HCT116 (cell line): ENCODE measurements around the gene SLC44A5. TPM values are rescaled to one million over a fixed set of nuclear protein-coding genes. Genes with fewer than 3 reads are reported as not detected.

Experiments
- ATAC-seq: fragments of 200-7000 bp; cut with Tn5 transposase; 2 replicates; pipeline ENCODE4 v1.9.1; 2020; ENCODE audit warnings: mild to moderate bottlenecking, moderate library complexity
- BruUV-seq: library from RNA; stranded (reverse); fragments of 400-500 nt; replicated peaks from 2 replicates; lab custom pipeline; 2021; lab: Mats Ljungman, UMichigan
- CTCF ChIA-PET: fragments of 300-600 bp; sonication (Branson Sonifier 250); formaldehyde crosslinking; loops from one replicate; lab custom pipeline; 2021; ENCODE audit warnings: antibody characterized with exemption; lab: Charles Lee
- POLR2A ChIA-PET: fragments of 300-600, 350-600 bp; sonication (Branson Sonifier 250); formaldehyde crosslinking; loops from one replicate; lab custom pipeline; 2021; ENCODE audit warnings: antibody characterized with exemption; lab: Charles Lee
- RAD21 ChIA-PET, 2 experiments: fragments of 300-600 bp; sonication (Branson Sonifier 250); formaldehyde crosslinking; loops; one replicate each; lab custom pipeline; 2023; ENCODE audit warnings: low total read pairs in 2 of 2; ENCODE audit not compliant: uncharacterized antibody in 2 of 2, unreplicated experiment in 2 of 2, low non-redundant PET in 1 of 2; lab: Charles Lee
- DNase-seq: peaks from one replicate; pipeline ENCODE4 v3.0.0-alpha.2; 2010; ENCODE audit warnings: low read depth, low spot score
- H2AFZ ChIP-seq: fragments of 200-600 bp; shearing (Covaris generic), sonication (generic); 2 replicates; pipeline ENCODE4 v1.6.1; 2017; ENCODE audit warnings: low read depth, mixed run types, mixed read lengths, antibody characterized with exemption, low read length; ENCODE audit not compliant: poor library complexity, severe bottlenecking
- H3K27ac ChIP-seq: 2 replicates; pipeline ENCODE4 v1.5.1; 2012; ENCODE audit warnings: low read depth, low read length
- H3K27me3 ChIP-seq: fragments of 200-600 bp; sonication (generic); 2 replicates; pipeline ENCODE4 v1.6.1; 2016; ENCODE audit warnings: mixed run types, low read length, mixed read lengths; ENCODE audit not compliant: insufficient read depth
- H3K36me3 ChIP-seq, 2 experiments: fragments of 200-500 bp in 1 of 2; fragments of 200-600 bp in 1 of 2; sonication (Bioruptor generic) in 1 of 2; sonication (generic) in 1 of 2; 2 replicates each; pipeline versions ENCODE4 v1.5.1 to v1.6.1; 2014 to 2016; ENCODE audit warnings: low read length in 2 of 2, inconsistent platforms in 1 of 2, mixed read lengths in 1 of 2, mixed run types in 1 of 2; ENCODE audit not compliant: insufficient read depth in 2 of 2, control insufficient read depth in 1 of 2
- H3K4me1 ChIP-seq, 2 experiments: fragments of 200-600 bp in 1 of 2; sonication (generic) in 1 of 2; 2 replicates each; pipeline versions ENCODE4 v1.5.1 to v1.6.1; 2012 to 2017; ENCODE audit warnings: low read length in 2 of 2, inconsistent platforms in 1 of 2, mild to moderate bottlenecking in 1 of 2, mixed read lengths in 1 of 2, mixed run types in 1 of 2, moderate library complexity in 1 of 2; ENCODE audit not compliant: insufficient read depth in 2 of 2, control insufficient read depth in 1 of 2
- H3K4me2 ChIP-seq: fragments of 200-600 bp; sonication (generic); 2 replicates; pipeline ENCODE4 v1.6.1; 2017; ENCODE audit warnings: mixed run types, low read length, mixed read lengths
- H3K4me3 ChIP-seq, 2 experiments: fragments of 200-600 bp in 1 of 2; sonication (generic) in 1 of 2; replicated peaks in 1 of 2; 2 replicates each; pipeline ENCODE4 v1.5.1; 2011 to 2016; ENCODE audit warnings: low read length in 2 of 2, control low read depth in 1 of 2, low read depth in 1 of 2, mild to moderate bottlenecking in 1 of 2, mixed read lengths in 1 of 2, mixed run types in 1 of 2
- H3K79me2 ChIP-seq: fragments of 200-600 bp; sonication (generic); 2 replicates; pipeline ENCODE4 v1.6.1; 2017; ENCODE audit warnings: mild to moderate bottlenecking, mixed run types, low read length, moderate library complexity, mixed read lengths; ENCODE audit not compliant: insufficient read depth
- H3K9ac ChIP-seq: fragments of 200-600 bp; sonication (generic); 2 replicates; pipeline ENCODE4 v1.6.1; 2016; ENCODE audit warnings: low read length, mixed read lengths
- H3K9me2 ChIP-seq: fragments of 200-600 bp; sonication (generic), shearing (Covaris generic); 2 replicates; pipeline ENCODE4 v1.6.1; 2017; ENCODE audit warnings: mixed run types, mild to moderate bottlenecking, moderate library complexity; ENCODE audit not compliant: insufficient read depth
- H3K9me3 ChIP-seq, 2 experiments: fragments of 200-500 bp in 1 of 2; fragments of 200-600 bp in 1 of 2; sonication (Bioruptor generic) in 1 of 2; sonication (generic) in 1 of 2; 2 replicates each; pipeline ENCODE4 v1.6.1; 2014 to 2017; ENCODE audit warnings: low read length in 2 of 2, mixed read lengths in 2 of 2, inconsistent platforms in 1 of 2, low read depth in 1 of 2, mild to moderate bottlenecking in 1 of 2, mixed run types in 1 of 2, moderate library complexity in 1 of 2; ENCODE audit not compliant: control insufficient read depth in 1 of 2, insufficient read depth in 1 of 2
- H4K20me1 ChIP-seq: fragments of 200-600 bp; sonication (generic), shearing (Covaris generic); 2 replicates; pipeline ENCODE4 v1.6.1; 2017; ENCODE audit warnings: mixed run types, mild to moderate bottlenecking, moderate library complexity; ENCODE audit not compliant: insufficient read depth
- CEBPB ChIP-seq: IDR thresholded peaks from 2 replicates; pipeline ENCODE4 v1.6.1; 2012; ENCODE audit warnings: low read depth
- EZH2phosphoT487 ChIP-seq: fragments of 200-600 bp; IDR thresholded peaks from 2 replicates; pipeline ENCODE4 v1.6.1; 2018; ENCODE audit warnings: antibody characterized with exemption, borderline replicate concordance
- FOSL1 ChIP-seq: IDR thresholded peaks from 2 replicates; pipeline ENCODE4 v1.6.1; 2012; ENCODE audit warnings: low read depth
- JUND ChIP-seq: IDR thresholded peaks from 2 replicates; pipeline ENCODE4 v1.6.1; 2012
- MAX ChIP-seq: IDR thresholded peaks from 2 replicates; pipeline ENCODE4 v1.6.1; 2012
- POLR2A ChIP-seq: IDR thresholded peaks from 2 replicates; pipeline ENCODE4 v1.7.0; 2011; ENCODE audit warnings: borderline replicate concordance; ENCODE audit not compliant: insufficient read depth, insufficient read length; ENCODE audit errors: extremely low read depth
- POLR2AphosphoS5 ChIP-seq: IDR thresholded peaks from 2 replicates; pipeline ENCODE4 v1.6.1; 2011; ENCODE audit warnings: mild to moderate bottlenecking, low read depth, low read length, moderate library complexity
- RAD21 ChIP-seq: IDR thresholded peaks from 2 replicates; pipeline ENCODE4 v1.6.1; 2012; ENCODE audit warnings: low read depth, mild to moderate bottlenecking
- SIN3A ChIP-seq: IDR thresholded peaks from 2 replicates; pipeline ENCODE4 v1.6.1; 2012; ENCODE audit warnings: low read depth
- SRF ChIP-seq: IDR thresholded peaks from 2 replicates; pipeline ENCODE4 v1.6.1; 2012; ENCODE audit warnings: low read depth
- TCF7L2 ChIP-seq: IDR thresholded peaks from 2 replicates; pipeline ENCODE4 v1.7.0; 2011; ENCODE audit warnings: borderline replicate concordance, inconsistent platforms; ENCODE audit not compliant: insufficient read depth, insufficient read length; ENCODE audit errors: extremely low read depth
- YY1 ChIP-seq: IDR thresholded peaks from 2 replicates; pipeline ENCODE4 v1.6.1; 2011; ENCODE audit warnings: low read length, low read depth, moderate library complexity, mild to moderate bottlenecking; ENCODE audit not compliant: insufficient replicate concordance; ENCODE audit errors: extremely low read depth
- ZBTB33 ChIP-seq: IDR thresholded peaks from 2 replicates; pipeline ENCODE4 v1.6.1; 2011; ENCODE audit warnings: mild to moderate bottlenecking, low read length, moderate library complexity; ENCODE audit not compliant: insufficient replicate concordance; ENCODE audit errors: extremely low read depth
- ZFX ChIP-seq: fragments of 450-650 bp; IDR thresholded peaks from 2 replicates; pipeline ENCODE4 v1.6.1; 2017
- ZNF274 ChIP-seq: fragments of 200-500 bp; sonication (Bioruptor generic); IDR thresholded peaks from 2 replicates; pipeline ENCODE4 v1.6.1; 2014; ENCODE audit warnings: mild to moderate bottlenecking, low read depth, low read length, inconsistent platforms
- intact Hi-C: fragments of 100-400 bp; cut with micrococcal nuclease; formaldehyde crosslinking; loops from 2 replicates; pipeline ENCODE4 v1.10.0; 2022
- total RNA-seq: library from RNA; stranded (reverse); gene quantifications from one replicate; pipeline ENCODE4 v1.2.1, GENCODE V29; 2021; ENCODE audit not compliant: unreplicated experiment

SLC44A5 gene
- total RNA-seq, 1 experiment from 2014 or later, result 2.4 TPM

GRCh38 chr1:75487399-75487798, 123.5 kb downstream of the SLC44A5 start (continued):
- TF ChIP-seq ZFX (no peak), SIN3A (no peak), CEBPB (no peak), SRF (no peak), FOSL1 (no peak), EZH2phosphoT487 (no peak), POLR2A (no peak)
- TF ChIP-seq, all 23 proteins: peak for 0

- Histone ChIP-seq H3K4me1 (no peaks in the 10 kb centered on the region), H2AFZ (no peak overlapping the region), H3K9me2 (no peaks in the 10 kb centered on the region), H3K9ac (no peak overlapping the region), H3K4me2 (no peak overlapping the region), H3K4me3 (no peak overlapping the region), H4K20me1 (no peaks in the 10 kb centered on the region), H3K9me3 (no peaks in the 10 kb centered on the region), H3K79me2 (no peaks in the 10 kb centered on the region), H3K27ac (no peak overlapping the region), H3K27me3 (no peaks in the 10 kb centered on the region), H3K36me3 (no peaks in the 10 kb centered on the region)
- ATAC-seq (no peak), DNase-seq (no peak)
- CTCF ChIA-PET, result no interaction called here
- TF ChIP-seq TCF7L2 (no peak), RAD21 (no peak), ZBTB33 (no peak), POLR2A (no peak), EZH2phosphoT487 (no peak), ZNF274 (no peak), MAX (no peak), CEBPB (no peak), FOSL1 (no peak), ZFX (no peak), YY1 (no peak), JUND (no peak), POLR2AphosphoS5 (no peak)
- POLR2A ChIA-PET, result no interaction called here
- no TSS peak for BruUV-seq
- RAD21 ChIA-PET, result no interaction called here
- intact Hi-C loops, result no loop called here
Observed at GRCh38 chr1:75484789-75485188, 126.1 kb downstream of the SLC44A5 start.
